ENCODE data around the gene MEG3. TPM values are rescaled to one million over a fixed set of nuclear protein-coding genes. Genes with fewer than 3 reads are reported as not detected.

The MEG3 gene
- total RNA-seq, 1 donor from 2014 or later = 0.22 TPM

DNA sequence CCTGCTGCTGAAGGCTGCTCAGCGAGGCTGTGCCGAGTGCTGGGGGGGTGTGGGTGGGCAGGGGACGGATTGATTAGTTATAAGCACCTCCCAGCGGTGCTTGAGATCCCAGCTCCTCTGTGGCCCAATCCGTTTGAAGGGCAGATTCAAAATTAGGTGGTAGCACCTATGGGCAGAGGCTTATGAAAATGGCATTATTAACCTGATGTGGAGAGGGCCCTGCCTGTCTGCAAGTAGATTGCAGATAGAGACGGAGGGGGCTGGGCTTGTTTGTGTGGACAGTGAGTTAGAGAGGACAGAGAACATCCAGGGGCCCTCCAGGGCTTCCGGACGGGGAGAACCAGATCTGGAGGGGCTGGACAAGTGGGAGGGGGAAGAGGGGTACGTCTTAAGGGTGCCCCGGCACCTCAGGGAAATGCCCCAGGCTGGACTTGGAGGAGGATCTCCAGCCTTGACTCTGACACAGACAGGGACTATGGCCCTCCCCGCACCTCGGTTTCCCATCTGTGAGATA lies 77.8 kb downstream of the MEG3 start, which contains the start of gene RTL1:
RTL1 (minus strand) TSS at position 51 of the 514 bp plus-strand sequence. CDS start 18,934 bp downstream, outside the sequence.
- TF ChIP-seq CTCF (IDR thresholded peaks at IDR 0.05; ENCODE audit: partially characterized antibody, unreplicated experiment) = no peak
- Mint-ChIP-seq H3K4me1 (ENCODE audit: low read depth, unreplicated experiment) (peaks cover 33% of the 10 kb centered on the region), H3K9me3 (ENCODE audit: unreplicated experiment) (peaks cover 16% of the 10 kb centered on the region), H3K27me3 (ENCODE audit: unreplicated experiment) (peaks cover 15% of the 10 kb centered on the region), H3K4me3 (ENCODE audit: unreplicated experiment) (peak within 1 kb of the TSS; percentile 82), H3K27ac (ENCODE audit: unreplicated experiment) (no peak within 1 kb of the TSS), H3K36me3 (ENCODE audit: unreplicated experiment) (no peaks in the 10 kb centered on the region)
- DNase-seq = no peak

- H3K27me3 Mint-ChIP-seq (ENCODE audit: unreplicated experiment) = peaks cover 11% of the 10 kb centered on the region
- peaks cover 16% of the 10 kb centered on the region for H3K9me3 Mint-ChIP-seq (ENCODE audit: unreplicated experiment)
- DNase-seq = peak; percentile 77
- no peak overlapping the region for H3K27ac Mint-ChIP-seq (ENCODE audit: unreplicated experiment)
- no peaks in the 10 kb centered on the region for H3K36me3 Mint-ChIP-seq (ENCODE audit: unreplicated experiment)
- peaks cover 25% of the 10 kb centered on the region for H3K4me1 Mint-ChIP-seq (ENCODE audit: low read depth, unreplicated experiment)
- peak overlapping the region; percentile 82 for H3K4me3 Mint-ChIP-seq (ENCODE audit: unreplicated experiment)
- TF ChIP-seq CTCF (IDR thresholded peaks at IDR 0.05; ENCODE audit: partially characterized antibody, unreplicated experiment) = peak; percentile 48
Observed at GRCh38 chr14:100904307-100905087, 78.6 kb downstream of the MEG3 start.

- Mint-ChIP-seq H3K9me3 (ENCODE audit: unreplicated experiment) (peaks cover 16% of the 10 kb centered on the region), H3K27ac (ENCODE audit: unreplicated experiment) (no peak overlapping the region), H3K4me1 (ENCODE audit: low read depth, unreplicated experiment) (peaks cover 18% of the 10 kb centered on the region), H3K4me3 (ENCODE audit: unreplicated experiment) (peak overlapping the region; percentile 20), H3K27me3 (ENCODE audit: unreplicated experiment) (peaks cover 11% of the 10 kb centered on the region), H3K36me3 (ENCODE audit: unreplicated experiment) (no peaks in the 10 kb centered on the region)
- no peak for TF ChIP-seq CTCF (IDR thresholded peaks at IDR 0.05; ENCODE audit: partially characterized antibody, unreplicated experiment)
- DNase-seq = no peak
Observed at GRCh38 chr14:100905166-100905565, 79.2 kb downstream of the MEG3 start.

- peaks cover 11% of the 10 kb centered on the region for H3K4me1 Mint-ChIP-seq (ENCODE audit: low read depth, unreplicated experiment)
Observed at GRCh38 chr14:100906420-100906819, 80.5 kb downstream of the MEG3 start.

More at GRCh38 chr14:100906420-100906819, 80.5 kb downstream of the MEG3 start:
- no peak overlapping the region for H3K4me3 Mint-ChIP-seq (ENCODE audit: unreplicated experiment)
- H3K36me3 Mint-ChIP-seq (ENCODE audit: unreplicated experiment) = no peaks in the 10 kb centered on the region
- no peak overlapping the region for H3K27ac Mint-ChIP-seq (ENCODE audit: unreplicated experiment)
- H3K9me3 Mint-ChIP-seq (ENCODE audit: unreplicated experiment) = peaks cover 14% of the 10 kb centered on the region
- DNase-seq = peak; percentile 51
- H3K27me3 Mint-ChIP-seq (ENCODE audit: unreplicated experiment) = peaks cover 8% of the 10 kb centered on the region
- TF ChIP-seq CTCF (IDR thresholded peaks at IDR 0.05; ENCODE audit: partially characterized antibody, unreplicated experiment) = no peak

All from glutamatergic neuron (in vitro differentiated cells).